Lung (tissue), 12 donors: ENCODE measurements around the gene CHSY1. TPM values are rescaled to one million over a fixed set of nuclear protein-coding genes. Genes with fewer than 3 reads are reported as not detected.
A peak's percentile ranks its signal among the peaks of the same experiment; 100 is the strongest.

Experiments
- ATAC-seq: fragments of 200-7000 bp; cut with Tn5 transposase; one replicate; pipeline ENCODE4 v1.9.1; 2020; ENCODE audit warnings: moderate number of reproducible peaks; ENCODE audit not compliant: insufficient read depth, low FRiP score
- DNase-seq, 3 donors: peaks; one replicate each; pipeline ENCODE4 v3.0.0-alpha.2; 2013 to 2017
- H3K27ac ChIP-seq, 2 donors: one replicate each; pipeline ENCODE4 v1.5.1; 2013; ENCODE audit warnings: mild to moderate bottlenecking in 2 of 2, moderate library complexity in 2 of 2, control low read depth in 1 of 2, inconsistent platforms in 1 of 2, low read depth in 1 of 2, low read length in 1 of 2
- H3K27me3 ChIP-seq, 3 donors: one replicate each; pipeline ENCODE4 v1.5.1; 2013; ENCODE audit warnings: low read length in 2 of 3; ENCODE audit not compliant: control insufficient read depth in 3 of 3, insufficient read depth in 3 of 3
- H3K36me3 ChIP-seq, 4 donors: one replicate each; pipeline ENCODE4 v1.5.1; 2013; ENCODE audit warnings: low read length in 4 of 4, mild to moderate bottlenecking in 1 of 4, moderate library complexity in 1 of 4; ENCODE audit not compliant: control insufficient read depth in 4 of 4, insufficient read depth in 4 of 4
- H3K4me1 ChIP-seq, 5 donors: one replicate each; pipeline ENCODE4 v1.5.1; 2013; ENCODE audit warnings: low read length in 5 of 5, mild to moderate bottlenecking in 2 of 5, moderate library complexity in 1 of 5; ENCODE audit not compliant: control insufficient read depth in 5 of 5, insufficient read depth in 5 of 5
- H3K4me3 ChIP-seq: one replicate; pipeline ENCODE4 v1.5.1; 2013; ENCODE audit warnings: mild to moderate bottlenecking, control low read depth, moderate library complexity
- H3K9ac ChIP-seq, 2 donors: one replicate each; pipeline ENCODE4 v1.5.1; 2013; ENCODE audit warnings: low read length in 2 of 2, control low read depth in 1 of 2; ENCODE audit not compliant: insufficient read depth in 1 of 2
- H3K9me3 ChIP-seq, 4 donors: one replicate each; pipeline ENCODE4 v1.5.1; 2013; ENCODE audit warnings: low read length in 3 of 4, mild to moderate bottlenecking in 1 of 4, moderate library complexity in 1 of 4; ENCODE audit not compliant: control insufficient read depth in 4 of 4, insufficient read depth in 3 of 4
- CTCF ChIP-seq: IDR thresholded peaks from 2 replicates; pipeline ENCODE4 v1.5.1; 2012; ENCODE audit warnings: mild to moderate bottlenecking; ENCODE audit errors: control extremely low read depth, extremely low read depth
- WGBS, 2 donors: extraction: QIAGEN DNeasy Blood & Tissue Kit; methylation state at CpG; one replicate each; pipeline ENCODE4 v1.1.7; 2013; 5-methylcytosine and 5-hydroxymethylcytosine counted together
- polyA plus RNA-seq, 2 donors: library from polyadenylated mRNA; stranded (reverse); fragments of 200-250 nt; gene quantifications; one replicate each; pipeline ENCODE4 v1.2.1, GENCODE V29; 2013
- total RNA-seq, 2 donors: library from RNA; depleted of rRNA in 1 of 2; stranded (reverse); fragments of >200 nt in 1 of 2; gene quantifications; one replicate each; pipeline ENCODE4 v1.2.1, GENCODE V29; 2014 to 2021
- donor health status: control.
- donor health status: control.
- donor health status: Bipolar disorder and iron deficiency.
- donor health status: healthy.
- donor health status: DM: yes; HTN: yes; CAD: no.

The CHSY1 gene
- total and polyA plus RNA-seq, 4 donors: 11.8 to 52.2 (median 30.4) TPM

DNA sequence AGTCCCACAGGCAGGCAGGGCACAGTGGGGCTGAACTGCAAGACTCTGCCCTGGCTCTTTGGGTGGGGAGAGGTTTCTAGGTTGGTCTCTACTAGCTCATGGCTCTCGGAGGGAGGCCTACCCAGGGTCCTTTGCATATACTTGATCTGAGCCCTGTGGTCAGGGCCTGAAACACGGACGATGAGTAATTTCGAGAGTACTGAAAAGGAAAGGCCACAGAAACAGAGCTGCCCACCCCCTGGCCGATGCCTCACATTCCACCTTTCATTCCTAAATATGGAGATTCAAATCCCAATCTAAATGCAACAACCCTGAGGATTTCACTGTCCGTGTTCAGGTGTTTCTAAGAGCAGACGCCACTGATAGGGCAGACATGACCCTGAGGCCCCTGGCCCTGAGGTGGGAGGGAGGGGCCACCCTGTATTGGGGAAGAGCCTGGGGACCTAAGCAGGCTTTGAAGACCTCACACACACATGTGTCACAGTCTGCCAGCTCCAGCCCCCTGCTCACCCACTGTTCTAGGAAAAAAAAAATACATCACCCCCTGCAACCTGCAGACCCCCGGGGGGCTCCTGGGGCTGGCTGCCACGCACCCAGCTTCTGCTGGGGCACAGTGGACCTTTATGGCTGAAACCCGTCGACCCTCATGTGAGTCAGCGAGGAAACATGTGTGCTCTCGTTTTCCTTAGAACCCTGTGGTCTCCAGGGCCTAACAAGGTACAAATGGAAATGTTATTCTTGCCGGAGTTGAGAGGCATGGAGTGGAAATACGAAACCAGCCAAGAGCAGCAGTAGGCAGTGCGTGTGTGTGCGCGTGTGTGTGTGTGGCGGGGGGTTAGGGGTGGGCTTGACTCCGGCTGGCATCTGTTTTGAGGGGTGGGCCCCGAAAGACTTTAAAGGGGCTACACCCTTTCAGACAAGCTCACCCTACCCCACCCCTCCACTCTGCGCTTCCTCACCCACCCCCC lies 112.7 kb downstream of the CHSY1 start:
- Histone ChIP-seq H3K9ac (no peak overlapping the region), H3K4me3 (no peak overlapping the region), H3K27me3 (peaks cover 0 to 2% (median 0%) of the 10 kb centered on the region in 3 donors), H3K27ac (no peak overlapping the region), H3K4me1 (peaks cover 0 to 13% (median 0%) of the 10 kb centered on the region in 5 donors), H3K9me3 (peaks cover 0 to 5% (median 0%) of the 10 kb centered on the region in 4 donors), H3K36me3 (no peaks in the 10 kb centered on the region)
- peak; percentile 50 to 80 (median 50) for DNase-seq
- 75 to 78% methylated on average over 22 of the region's 22 CpGs for WGBS, 2 donors
- no peak for TF ChIP-seq CTCF
- no peak for ATAC-seq

DNA sequence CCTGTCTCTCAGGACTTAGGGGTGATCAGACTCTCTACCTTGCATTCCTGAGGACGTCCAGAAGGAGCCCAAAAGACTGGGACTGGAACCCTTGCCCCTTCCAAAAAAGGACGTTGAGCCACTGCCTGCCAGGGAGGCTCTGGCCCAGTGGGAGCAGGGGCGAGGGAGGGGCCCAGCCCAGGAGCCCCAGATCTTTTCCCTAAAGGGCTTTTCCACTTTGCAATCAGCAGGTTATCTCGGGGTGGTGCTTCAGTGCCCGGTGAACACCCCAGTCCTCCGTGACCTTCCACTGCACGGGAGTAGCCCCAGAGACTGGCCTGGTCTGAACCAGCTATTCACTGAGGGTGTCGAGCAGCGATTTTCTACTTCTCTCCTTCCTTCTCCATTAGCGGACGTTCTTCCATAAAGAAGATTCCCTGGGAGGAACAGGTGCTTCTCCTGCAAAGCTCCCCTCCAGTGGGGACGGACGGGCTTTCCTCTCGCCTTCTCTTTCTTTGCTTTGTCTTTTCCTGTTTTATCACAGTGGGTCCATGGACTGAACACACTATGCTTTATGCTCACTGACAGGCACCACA lies 113.7 kb downstream of the CHSY1 start:
- H3K9me3 ChIP-seq: peaks cover 0 to 5% (median 0%) of the 10 kb centered on the region in 4 donors
- H3K36me3 ChIP-seq: no peaks in the 10 kb centered on the region
- no peak overlapping the region for H3K9ac ChIP-seq
- no peak overlapping the region for H3K4me3 ChIP-seq
- H3K27me3 ChIP-seq: peaks cover 0 to 2% (median 0%) of the 10 kb centered on the region in 3 donors
- DNase-seq (no peak), ATAC-seq (no peak)
- WGBS, 2 donors: 85 to 88% methylated on average over 14 of the region's 14 CpGs
- H3K27ac ChIP-seq: no peak overlapping the region
- H3K4me1 ChIP-seq: peaks cover 0 to 13% (median 0%) of the 10 kb centered on the region in 5 donors
- no peak for TF ChIP-seq CTCF

GRCh38 chr15:101137312-101137940 lies 114.4 kb downstream of the CHSY1 start:
- no peaks in the 10 kb centered on the region for H3K36me3 ChIP-seq
- ATAC-seq: no peak
- no peak for TF ChIP-seq CTCF
- WGBS, 2 donors: 24 to 65% methylated on average over 16 of the region's 16 CpGs
- no peak for DNase-seq
- peaks cover 0 to 13% (median 0%) of the 10 kb centered on the region in 5 donors for H3K4me1 ChIP-seq
- peaks cover 0 to 5% (median 0%) of the 10 kb centered on the region in 4 donors for H3K9me3 ChIP-seq
- no peak overlapping the region for H3K9ac ChIP-seq
- no peak overlapping the region for H3K4me3 ChIP-seq
- peak overlapping the region in 1 of 2 donors; percentile 2 for H3K27ac ChIP-seq
- H3K27me3 ChIP-seq: peaks cover 0 to 2% (median 0%) of the 10 kb centered on the region in 3 donors
